ENCODE measurements around the gene OXLD1.
"Not testable (repeated sequence)": the region's sequence is repeated elsewhere in the genome, so short reads cannot be mapped to it uniquely, and the experiment has no call there.

Gene OXLD1

GRCh38 chr17:81648707-81649085 lies 17.7 kb downstream of the OXLD1 start:
- no peak for FAIRE-seq

- no peak for FAIRE-seq
These were observed 18.2 kb downstream of the OXLD1 start for GRCh38 chr17:81648013-81648706.

GRCh38 chr17:81647640-81648012 lies 18.8 kb downstream of the OXLD1 start:
- no peak for FAIRE-seq

GRCh38 chr17:81646869-81647600 lies 19.4 kb downstream of the OXLD1 start:
- FAIRE-seq, result no peak

- FAIRE-seq, result no peak
These were observed 21.1 kb downstream of the OXLD1 start for GRCh38 chr17:81644976-81645952.

GRCh38 chr17:81644496-81644895 lies 21.9 kb downstream of the OXLD1 start:
- FAIRE-seq, result no peak

GRCh38 chr17:81641825-81642489 lies 24.4 kb downstream of the OXLD1 start:
- no peak for FAIRE-seq

- no peak for FAIRE-seq
These were observed 26.4 kb downstream of the OXLD1 start for GRCh38 chr17:81640011-81640410.

GRCh38 chr17:81638683-81639082 lies 27.7 kb downstream of the OXLD1 start:
- FAIRE-seq, result no peak

- no peak for FAIRE-seq
These were observed 29.7 kb downstream of the OXLD1 start, which contains the start of the genes NPLOC4 and TSPAN10 for GRCh38 chr17:81636505-81637288. TSS of gene NPLOC4 (minus strand) at chr17:81637112. CDS start at chr17:81636930, 182 bp downstream. TSS of gene TSPAN10 (plus strand) at chr17:81637196. CDS start at chr17:81642413, 5,217 bp downstream.

GRCh38 chr17:81635973-81636504 lies 30.4 kb downstream of the OXLD1 start:
- FAIRE-seq, result no peak

GRCh38 chr17:81635431-81635830 lies 31.0 kb downstream of the OXLD1 start:
- no peak for FAIRE-seq

- no peak for FAIRE-seq
These were observed 34.9 kb downstream of the OXLD1 start for GRCh38 chr17:81631482-81631881.

- FAIRE-seq, result no peak
These were observed 36.1 kb downstream of the OXLD1 start for GRCh38 chr17:81630274-81630673.

GRCh38 chr17:81621494-81622130 lies 44.8 kb downstream of the OXLD1 start:
- no peak for FAIRE-seq

GRCh38 chr17:81618307-81618706 lies 48.1 kb downstream of the OXLD1 start:
- not testable (repeated sequence) for FAIRE-seq

- FAIRE-seq, result no peak
These were observed 49.5 kb downstream of the OXLD1 start for GRCh38 chr17:81616877-81617276.

GRCh38 chr17:81615401-81615930 lies 50.9 kb downstream of the OXLD1 start:
- no peak for FAIRE-seq
